Hepatic stellate cell (primary cell): ENCODE data around the gene OST4.

Source experiments
- DNase-seq: peaks from one replicate; pipeline ENCODE4 v3.0.0; 2011; ENCODE audit warnings: low spot score

Gene OST4

DNA sequence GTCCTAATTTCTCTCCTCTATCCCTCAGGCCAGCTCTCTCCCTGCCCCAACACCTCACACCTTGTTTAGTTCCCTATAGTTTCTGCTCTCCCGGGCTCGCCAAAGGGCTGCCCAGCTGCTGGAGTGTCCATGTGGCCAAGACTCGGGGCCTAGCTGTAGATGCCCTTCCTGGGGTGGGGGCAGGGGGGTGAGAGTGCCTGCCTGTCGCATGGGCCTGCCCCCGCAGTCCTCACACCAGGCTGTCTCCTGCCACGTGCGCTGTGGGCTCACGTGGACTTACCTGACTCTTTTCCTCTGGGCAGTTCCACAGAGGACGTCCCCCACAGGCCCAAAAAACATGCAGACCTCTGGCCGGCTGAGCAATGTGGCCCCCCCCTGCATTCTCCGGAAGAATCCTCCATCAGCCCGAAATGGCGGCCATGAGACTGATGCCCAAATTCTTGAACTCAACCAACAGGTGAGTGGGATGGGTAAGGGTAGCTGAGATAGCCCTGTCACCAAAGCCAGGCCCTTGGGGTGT, 46.1 kb downstream of the OST4 start:
- DNase-seq = no peak

DNA sequence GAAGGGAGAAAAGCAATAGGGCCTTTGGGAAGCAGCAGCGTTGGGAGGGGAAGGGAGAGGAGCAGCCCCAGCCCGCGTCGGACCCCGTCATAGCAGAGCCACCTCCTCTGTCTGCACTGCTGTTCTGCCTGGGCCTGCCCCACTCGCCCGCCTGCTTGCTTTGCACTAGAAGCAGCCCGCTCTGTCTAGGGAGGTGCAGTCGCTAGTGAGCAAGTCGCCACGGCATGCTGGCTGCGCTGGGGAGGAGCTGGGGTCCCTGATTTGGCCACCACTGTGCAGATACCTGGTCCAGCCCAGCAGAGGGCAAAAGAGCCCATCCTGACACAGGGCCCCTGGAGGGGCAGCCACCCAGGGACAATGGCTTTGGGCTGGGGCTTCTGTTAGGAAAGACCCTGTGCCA, 46.6 kb downstream of the OST4 start:
- no peak for DNase-seq

DNA sequence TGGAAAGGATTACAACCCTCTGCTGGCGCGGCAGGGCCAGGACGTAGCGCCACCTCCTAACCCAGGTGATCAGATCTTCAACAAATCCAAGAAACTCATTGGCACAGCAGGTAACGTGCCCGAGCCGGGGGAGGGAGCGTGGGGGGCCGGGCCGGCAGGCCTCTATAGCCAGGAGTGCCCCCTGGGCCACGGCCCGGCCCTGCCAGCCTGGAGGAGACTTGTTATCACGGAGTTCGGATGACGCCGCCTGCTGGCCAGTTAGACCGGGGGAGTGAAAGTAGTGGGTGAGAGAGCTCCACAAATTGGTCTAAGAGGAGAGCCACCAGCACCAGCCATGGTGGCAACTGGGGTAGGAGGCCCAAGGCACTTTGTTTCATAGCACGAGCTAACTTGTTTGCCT, 47.3 kb downstream of the OST4 start:
- no peak for DNase-seq

DNA sequence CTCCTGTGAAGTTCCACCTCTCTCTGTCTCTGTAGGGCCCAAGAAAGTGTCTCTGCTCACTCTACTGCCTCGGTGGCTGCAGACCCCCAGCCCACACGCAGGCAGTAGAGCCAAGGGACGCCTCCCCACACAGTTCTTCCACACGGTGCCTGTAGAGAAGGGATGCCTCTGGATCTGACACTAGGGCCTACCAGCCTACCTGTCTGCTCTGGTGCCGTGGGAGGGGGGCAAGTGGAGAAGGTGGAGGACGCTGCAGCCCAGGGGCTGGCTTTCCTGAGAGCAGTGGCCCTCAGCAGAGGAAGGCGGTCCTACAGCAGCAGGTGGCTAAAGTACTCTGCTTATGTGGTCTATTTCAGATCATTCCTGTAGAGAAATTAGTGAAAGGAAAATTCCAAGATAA, 47.7 kb downstream of the OST4 start:
- DNase-seq = no peak

DNA sequence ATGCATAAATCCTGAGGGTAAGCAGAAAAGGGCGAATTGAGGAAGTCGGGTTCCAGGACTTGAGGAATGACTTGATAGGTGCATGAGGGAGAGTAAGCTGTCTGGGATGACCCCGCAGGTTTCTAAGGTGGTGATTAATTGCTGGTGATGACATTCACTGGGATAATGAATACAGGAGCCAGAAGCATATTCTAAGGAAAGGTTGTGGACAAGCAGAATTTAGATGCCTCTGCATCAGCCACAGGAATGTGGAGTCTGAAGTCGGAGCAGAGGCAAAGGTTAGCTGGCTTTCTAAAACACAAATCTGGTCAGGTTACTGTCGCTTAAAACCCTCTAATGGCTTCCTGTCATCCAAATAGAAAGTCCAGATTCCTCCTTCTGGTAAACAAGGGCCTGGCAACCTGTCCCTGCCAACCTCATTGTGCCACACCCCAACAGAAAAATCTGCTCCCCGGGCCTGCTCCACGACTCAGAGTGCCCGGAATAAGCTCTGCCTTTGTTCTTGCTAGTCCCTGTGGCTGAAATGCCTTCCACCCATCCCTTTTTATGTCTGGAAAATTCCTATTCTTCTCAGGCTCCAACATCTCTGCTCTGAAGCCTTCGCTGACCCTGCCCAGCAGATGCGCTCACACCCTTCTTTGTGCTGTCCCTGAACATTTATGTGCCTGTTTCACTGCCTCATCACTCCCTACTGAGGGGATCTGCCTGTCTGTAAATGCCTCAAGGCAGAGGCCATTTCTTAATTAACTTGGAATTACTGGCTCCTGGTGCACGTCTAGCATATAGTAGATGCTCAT, 50.0 kb downstream of the OST4 start:
- no peak for DNase-seq
